Lower leg skin (tissue), 4 donors: Measurements from ENCODE around the gene GDPD3. TPM values are rescaled to one million over a fixed set of nuclear protein-coding genes. Genes with fewer than 3 reads are reported as not detected.

Experiments used
- DNase-seq, 2 donors: peaks; one replicate each; pipeline ENCODE4 v3.0.0-alpha.2; 2019; ENCODE audit warnings: low spot score in 2 of 2
- H3K4me3 ChIP-seq: fragments of 200-600 bp; sonication (generic); 2 replicates; pipeline ENCODE4 v1.5.1; 2017; ENCODE audit warnings: mild to moderate bottlenecking, low read depth; ENCODE audit not compliant: poor library complexity, severe bottlenecking
- CTCF ChIP-seq, 3 donors: fragments of 450-650 bp; IDR thresholded peaks; one replicate each; pipeline ENCODE4 v1.5.1; 2016; ENCODE audit warnings: antibody characterized with exemption in 3 of 3, mild to moderate bottlenecking in 3 of 3, moderate library complexity in 2 of 3
- POLR2A ChIP-seq, 2 donors: fragments of 450-650 bp; IDR thresholded peaks; one replicate each; pipeline ENCODE4 v1.6.1; 2016 to 2017; ENCODE audit warnings: antibody characterized with exemption in 2 of 2, mild to moderate bottlenecking in 1 of 2, moderate library complexity in 1 of 2
- WGBS, 2 donors: methylation state at CpG; one replicate each; pipeline ENCODE4 v1.1.5; 2018; 5-methylcytosine and 5-hydroxymethylcytosine counted together
- intact Hi-C: fragments of 100-400 bp; cut with DNase I; formaldehyde crosslinking; loops from one replicate; pipeline ENCODE4 v1.15.0; 2023; ENCODE audit warnings: low total_unique reads
- total RNA-seq, 4 donors: library from RNA; depleted of rRNA; stranded (reverse); fragments of >200 nt; gene quantifications; one replicate each; pipeline ENCODE4 v1.1.0, GENCODE V29; 2016

The GDPD3 gene, protein sequence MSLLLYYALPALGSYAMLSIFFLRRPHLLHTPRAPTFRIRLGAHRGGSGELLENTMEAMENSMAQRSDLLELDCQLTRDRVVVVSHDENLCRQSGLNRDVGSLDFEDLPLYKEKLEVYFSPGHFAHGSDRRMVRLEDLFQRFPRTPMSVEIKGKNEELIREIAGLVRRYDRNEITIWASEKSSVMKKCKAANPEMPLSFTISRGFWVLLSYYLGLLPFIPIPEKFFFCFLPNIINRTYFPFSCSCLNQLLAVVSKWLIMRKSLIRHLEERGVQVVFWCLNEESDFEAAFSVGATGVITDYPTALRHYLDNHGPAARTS
- 10 to 100 TPM in 3 of 4 donors, 1 to 10 TPM in 1; 7.4 to 15.2 (median 11.6) TPM for total RNA-seq

DNA sequence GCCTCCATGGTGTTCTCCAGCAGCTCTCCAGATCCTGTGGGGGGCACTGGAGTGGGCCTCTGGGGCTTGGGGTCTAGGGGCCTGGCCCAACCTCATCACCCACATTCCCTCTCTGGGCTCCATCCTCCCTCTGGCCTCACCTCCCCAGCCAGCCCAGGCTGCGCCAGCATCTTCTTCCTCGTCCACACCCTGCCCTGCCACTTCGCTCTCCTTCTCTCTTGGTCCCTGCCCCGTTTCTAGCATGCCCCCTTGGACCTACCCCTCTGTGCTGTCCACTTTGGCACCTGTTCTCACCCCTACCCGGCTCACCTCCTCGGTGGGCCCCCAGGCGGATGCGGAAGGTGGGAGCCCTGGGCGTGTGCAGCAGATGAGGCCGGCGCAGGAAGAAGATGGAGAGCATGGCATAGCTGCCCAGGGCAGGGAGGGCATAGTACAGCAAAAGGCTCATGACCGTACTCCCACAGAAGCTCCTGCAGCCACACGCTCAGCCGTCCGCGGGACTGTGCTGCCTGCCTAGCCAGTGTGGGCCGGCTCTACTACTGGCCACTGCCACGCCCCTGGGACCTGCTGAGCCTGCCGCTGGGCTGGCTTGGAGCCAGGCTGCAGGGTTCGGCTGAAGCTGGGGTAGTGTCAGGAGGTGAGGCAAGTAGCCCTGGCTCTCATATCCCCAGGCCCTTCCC, at the start of gene GDPD3:
TSS of gene GDPD3 (minus strand) at position 507 of the 680 bp plus-strand sequence. CDS start at position 448, 59 bp downstream.
- intact Hi-C loops = no loop called here
- WGBS, 2 donors = 71 to 84% methylated on average over 12 to 17 of the region's 20 CpGs
- DNase-seq = no peak
- no peak within 1 kb of the TSS for H3K4me3 ChIP-seq
- TF ChIP-seq CTCF (IDR thresholded peaks at IDR 0.05) (no peak), POLR2A (IDR thresholded peaks at IDR 0.05) (no peak)

- no peak for TF ChIP-seq CTCF (IDR thresholded peaks at IDR 0.05)
- no peak for TF ChIP-seq POLR2A (IDR thresholded peaks at IDR 0.05)
These were observed 43.9 kb upstream of the GDPD3 start for GRCh38 chr16:30157214-30157613.

GRCh38 chr16:30155188-30155587, 41.9 kb upstream of the GDPD3 start:
- TF ChIP-seq POLR2A (IDR thresholded peaks at IDR 0.05) (no peak), CTCF (IDR thresholded peaks at IDR 0.05) (no peak)
- DNase-seq = no peak
- WGBS, 2 donors = 96 to 98% methylated on average over 5 of the region's 5 CpGs
- H3K4me3 ChIP-seq = no peak overlapping the region
- intact Hi-C loops = no loop called here

More at GRCh38 chr16:30157214-30157613, 43.9 kb upstream of the GDPD3 start:
- intact Hi-C loops = no loop called here
- WGBS, 2 donors = 46 to 92% methylated on average over 1 of the region's 1 CpG
- DNase-seq = no peak
- H3K4me3 ChIP-seq = no peak overlapping the region

GRCh38 chr16:30152517-30152916, 39.2 kb upstream of the GDPD3 start:
- 95 to 96% methylated on average over 9 of the region's 9 CpGs for WGBS, 2 donors
- DNase-seq = no peak

GRCh38 chr16:30151091-30151490, 37.8 kb upstream of the GDPD3 start:
- WGBS, 2 donors = 87 to 89% methylated on average over 7 of the region's 7 CpGs
- intact Hi-C loops = no loop called here
- DNase-seq = no peak
- TF ChIP-seq POLR2A (IDR thresholded peaks at IDR 0.05) (no peak), CTCF (IDR thresholded peaks at IDR 0.05) (no peak)
- no peak overlapping the region for H3K4me3 ChIP-seq

More at GRCh38 chr16:30152517-30152916, 39.2 kb upstream of the GDPD3 start:
- intact Hi-C loops = no loop called here
- H3K4me3 ChIP-seq = no peak overlapping the region
- TF ChIP-seq POLR2A (IDR thresholded peaks at IDR 0.05) (no peak), CTCF (IDR thresholded peaks at IDR 0.05) (no peak)
